HCT116 (cell line): ENCODE results near the gene TCF12. TPM values are rescaled to one million over a fixed set of nuclear protein-coding genes. Genes with fewer than 3 reads are reported as not detected.

Experiments
- ATAC-seq: fragments of 200-7000 bp; cut with Tn5 transposase; 2 replicates; pipeline ENCODE4 v1.9.1; 2020; ENCODE audit warnings: mild to moderate bottlenecking, moderate library complexity
- BruUV-seq: library from RNA; stranded (reverse); fragments of 400-500 nt; replicated peaks from 2 replicates; lab custom pipeline; 2021; lab: Mats Ljungman, UMichigan
- CTCF ChIA-PET: fragments of 300-600 bp; sonication (Branson Sonifier 250); formaldehyde crosslinking; loops from one replicate; lab custom pipeline; 2021; ENCODE audit warnings: antibody characterized with exemption; lab: Charles Lee
- POLR2A ChIA-PET: fragments of 300-600, 350-600 bp; sonication (Branson Sonifier 250); formaldehyde crosslinking; loops from one replicate; lab custom pipeline; 2021; ENCODE audit warnings: antibody characterized with exemption; lab: Charles Lee
- RAD21 ChIA-PET, 2 experiments: fragments of 300-600 bp; sonication (Branson Sonifier 250); formaldehyde crosslinking; loops; one replicate each; lab custom pipeline; 2023; ENCODE audit warnings: low total read pairs in 2 of 2; ENCODE audit not compliant: uncharacterized antibody in 2 of 2, unreplicated experiment in 2 of 2, low non-redundant PET in 1 of 2; lab: Charles Lee
- DNase-seq: peaks from one replicate; pipeline ENCODE4 v3.0.0-alpha.2; 2010; ENCODE audit warnings: low read depth, low spot score
- H2AFZ ChIP-seq: fragments of 200-600 bp; shearing (Covaris generic), sonication (generic); 2 replicates; pipeline ENCODE4 v1.6.1; 2017; ENCODE audit warnings: low read depth, mixed run types, mixed read lengths, antibody characterized with exemption, low read length; ENCODE audit not compliant: poor library complexity, severe bottlenecking
- H3K27ac ChIP-seq: 2 replicates; pipeline ENCODE4 v1.5.1; 2012; ENCODE audit warnings: low read depth, low read length
- H3K27me3 ChIP-seq: fragments of 200-600 bp; sonication (generic); 2 replicates; pipeline ENCODE4 v1.6.1; 2016; ENCODE audit warnings: mixed run types, low read length, mixed read lengths; ENCODE audit not compliant: insufficient read depth
- H3K36me3 ChIP-seq, 2 experiments: fragments of 200-500 bp in 1 of 2; fragments of 200-600 bp in 1 of 2; sonication (Bioruptor generic) in 1 of 2; sonication (generic) in 1 of 2; 2 replicates each; pipeline versions ENCODE4 v1.5.1 to v1.6.1; 2014 to 2016; ENCODE audit warnings: low read length in 2 of 2, inconsistent platforms in 1 of 2, mixed read lengths in 1 of 2, mixed run types in 1 of 2; ENCODE audit not compliant: insufficient read depth in 2 of 2, control insufficient read depth in 1 of 2
- H3K4me1 ChIP-seq, 2 experiments: fragments of 200-600 bp in 1 of 2; sonication (generic) in 1 of 2; 2 replicates each; pipeline versions ENCODE4 v1.5.1 to v1.6.1; 2012 to 2017; ENCODE audit warnings: low read length in 2 of 2, inconsistent platforms in 1 of 2, mild to moderate bottlenecking in 1 of 2, mixed read lengths in 1 of 2, mixed run types in 1 of 2, moderate library complexity in 1 of 2; ENCODE audit not compliant: insufficient read depth in 2 of 2, control insufficient read depth in 1 of 2
- H3K4me2 ChIP-seq: fragments of 200-600 bp; sonication (generic); 2 replicates; pipeline ENCODE4 v1.6.1; 2017; ENCODE audit warnings: mixed run types, low read length, mixed read lengths
- H3K4me3 ChIP-seq, 2 experiments: fragments of 200-600 bp in 1 of 2; sonication (generic) in 1 of 2; replicated peaks in 1 of 2; 2 replicates each; pipeline ENCODE4 v1.5.1; 2011 to 2016; ENCODE audit warnings: low read length in 2 of 2, control low read depth in 1 of 2, low read depth in 1 of 2, mild to moderate bottlenecking in 1 of 2, mixed read lengths in 1 of 2, mixed run types in 1 of 2
- H3K79me2 ChIP-seq: fragments of 200-600 bp; sonication (generic); 2 replicates; pipeline ENCODE4 v1.6.1; 2017; ENCODE audit warnings: mild to moderate bottlenecking, mixed run types, low read length, moderate library complexity, mixed read lengths; ENCODE audit not compliant: insufficient read depth
- H3K9ac ChIP-seq: fragments of 200-600 bp; sonication (generic); 2 replicates; pipeline ENCODE4 v1.6.1; 2016; ENCODE audit warnings: low read length, mixed read lengths
- H3K9me2 ChIP-seq: fragments of 200-600 bp; sonication (generic), shearing (Covaris generic); 2 replicates; pipeline ENCODE4 v1.6.1; 2017; ENCODE audit warnings: mixed run types, mild to moderate bottlenecking, moderate library complexity; ENCODE audit not compliant: insufficient read depth
- H3K9me3 ChIP-seq, 2 experiments: fragments of 200-500 bp in 1 of 2; fragments of 200-600 bp in 1 of 2; sonication (Bioruptor generic) in 1 of 2; sonication (generic) in 1 of 2; 2 replicates each; pipeline ENCODE4 v1.6.1; 2014 to 2017; ENCODE audit warnings: low read length in 2 of 2, mixed read lengths in 2 of 2, inconsistent platforms in 1 of 2, low read depth in 1 of 2, mild to moderate bottlenecking in 1 of 2, mixed run types in 1 of 2, moderate library complexity in 1 of 2; ENCODE audit not compliant: control insufficient read depth in 1 of 2, insufficient read depth in 1 of 2
- H4K20me1 ChIP-seq: fragments of 200-600 bp; sonication (generic), shearing (Covaris generic); 2 replicates; pipeline ENCODE4 v1.6.1; 2017; ENCODE audit warnings: mixed run types, mild to moderate bottlenecking, moderate library complexity; ENCODE audit not compliant: insufficient read depth
- CBX3 ChIP-seq: IDR thresholded peaks from 2 replicates; pipeline ENCODE4 v1.6.1; 2012; ENCODE audit warnings: low read depth
- CEBPB ChIP-seq: IDR thresholded peaks from 2 replicates; pipeline ENCODE4 v1.6.1; 2012; ENCODE audit warnings: low read depth
- SIN3A ChIP-seq: IDR thresholded peaks from 2 replicates; pipeline ENCODE4 v1.6.1; 2012; ENCODE audit warnings: low read depth
- SP1 ChIP-seq: IDR thresholded peaks from 2 replicates; pipeline ENCODE4 v1.6.1; 2012; ENCODE audit warnings: low read depth
- YY1 ChIP-seq: IDR thresholded peaks from 2 replicates; pipeline ENCODE4 v1.6.1; 2011; ENCODE audit warnings: low read length, low read depth, moderate library complexity, mild to moderate bottlenecking; ENCODE audit not compliant: insufficient replicate concordance; ENCODE audit errors: extremely low read depth
- intact Hi-C: fragments of 100-400 bp; cut with micrococcal nuclease; formaldehyde crosslinking; loops from 2 replicates; pipeline ENCODE4 v1.10.0; 2022
- total RNA-seq: library from RNA; stranded (reverse); gene quantifications from one replicate; pipeline ENCODE4 v1.2.1, GENCODE V29; 2021; ENCODE audit not compliant: unreplicated experiment
- TF ChIP-seq, protein P1 (sequence below): IDR thresholded peaks from 2 replicates; pipeline ENCODE4 v1.6.1; 2011; ENCODE audit warnings: mild to moderate bottlenecking, low read length, moderate library complexity; ENCODE audit not compliant: insufficient replicate concordance; ENCODE audit errors: extremely low read depth
- TF ChIP-seq, protein P2 (sequence below): IDR thresholded peaks from 2 replicates; pipeline ENCODE4 v1.6.1; 2012; ENCODE audit warnings: low read depth

The TCF12 gene
- total RNA-seq, 1 experiment from 2014 or later, result 71.6 TPM

DNA sequence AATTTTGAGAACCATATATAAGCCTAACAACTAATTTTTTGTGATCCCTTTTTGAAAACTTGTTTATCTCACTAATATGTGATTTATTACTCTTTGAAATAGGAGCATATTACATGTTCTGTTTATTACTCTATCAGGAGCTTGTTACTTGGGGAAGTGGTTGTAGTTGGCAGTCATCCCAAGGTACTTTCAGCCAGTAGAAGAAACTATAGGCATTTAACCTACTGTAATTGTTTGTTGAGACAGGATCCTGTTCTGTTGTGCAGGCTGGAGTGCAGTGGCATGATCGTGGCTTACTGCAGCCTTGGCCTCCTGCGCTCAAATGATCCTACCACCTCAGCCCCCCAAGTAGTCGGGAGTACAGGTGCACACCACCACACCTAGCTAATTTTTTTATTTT, 195.6 kb downstream of the TCF12 start:
- 0 out of 2 replicates have a peak, but pooled peaks cover 7% of the 10 kb centered on the region for H3K79me2 ChIP-seq
- H3K4me1 ChIP-seq, result peaks cover 7 to 9% of the 10 kb centered on the region in 2 experiments
- no peak overlapping the region for H3K4me2 ChIP-seq
- H3K9me3 ChIP-seq, result no peaks in the 10 kb centered on the region
- H3K9ac ChIP-seq, result no peak overlapping the region
- RAD21 ChIA-PET, result no interaction called here
- intact Hi-C loops, result no loop called here
- no peak overlapping the region for H2AFZ ChIP-seq
- no TSS peak for BruUV-seq
- H3K27me3 ChIP-seq, result no peaks in the 10 kb centered on the region
- CTCF ChIA-PET, result interaction anchor here (1.5 to 2.3 kb wide), 2 partner anchors 22 to 24 kb away, joined by 3 to 4 read pairs; no protein-coding TSS in a partner anchor
- ATAC-seq (no peak), DNase-seq (no peak)
- POLR2A ChIA-PET, result no interaction called here
- H3K4me3 ChIP-seq, result no peak overlapping the region
- no peak overlapping the region for H3K27ac ChIP-seq
- H3K36me3 ChIP-seq, result no peaks in the 10 kb centered on the region
- H3K9me2 ChIP-seq, result no peaks in the 10 kb centered on the region
- no peak for TF ChIP-seq SIN3A
- no peak for TF ChIP-seq CBX3
- no peak for TF ChIP-seq CEBPB
- TF ChIP-seq, protein P1, sequence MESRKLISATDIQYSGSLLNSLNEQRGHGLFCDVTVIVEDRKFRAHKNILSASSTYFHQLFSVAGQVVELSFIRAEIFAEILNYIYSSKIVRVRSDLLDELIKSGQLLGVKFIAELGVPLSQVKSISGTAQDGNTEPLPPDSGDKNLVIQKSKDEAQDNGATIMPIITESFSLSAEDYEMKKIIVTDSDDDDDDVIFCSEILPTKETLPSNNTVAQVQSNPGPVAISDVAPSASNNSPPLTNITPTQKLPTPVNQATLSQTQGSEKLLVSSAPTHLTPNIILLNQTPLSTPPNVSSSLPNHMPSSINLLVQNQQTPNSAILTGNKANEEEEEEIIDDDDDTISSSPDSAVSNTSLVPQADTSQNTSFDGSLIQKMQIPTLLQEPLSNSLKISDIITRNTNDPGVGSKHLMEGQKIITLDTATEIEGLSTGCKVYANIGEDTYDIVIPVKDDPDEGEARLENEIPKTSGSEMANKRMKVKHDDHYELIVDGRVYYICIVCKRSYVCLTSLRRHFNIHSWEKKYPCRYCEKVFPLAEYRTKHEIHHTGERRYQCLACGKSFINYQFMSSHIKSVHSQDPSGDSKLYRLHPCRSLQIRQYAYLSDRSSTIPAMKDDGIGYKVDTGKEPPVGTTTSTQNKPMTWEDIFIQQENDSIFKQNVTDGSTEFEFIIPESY, result no peak
- no peak for TF ChIP-seq YY1
- TF ChIP-seq SP1, result no peak
- TF ChIP-seq, protein P2, sequence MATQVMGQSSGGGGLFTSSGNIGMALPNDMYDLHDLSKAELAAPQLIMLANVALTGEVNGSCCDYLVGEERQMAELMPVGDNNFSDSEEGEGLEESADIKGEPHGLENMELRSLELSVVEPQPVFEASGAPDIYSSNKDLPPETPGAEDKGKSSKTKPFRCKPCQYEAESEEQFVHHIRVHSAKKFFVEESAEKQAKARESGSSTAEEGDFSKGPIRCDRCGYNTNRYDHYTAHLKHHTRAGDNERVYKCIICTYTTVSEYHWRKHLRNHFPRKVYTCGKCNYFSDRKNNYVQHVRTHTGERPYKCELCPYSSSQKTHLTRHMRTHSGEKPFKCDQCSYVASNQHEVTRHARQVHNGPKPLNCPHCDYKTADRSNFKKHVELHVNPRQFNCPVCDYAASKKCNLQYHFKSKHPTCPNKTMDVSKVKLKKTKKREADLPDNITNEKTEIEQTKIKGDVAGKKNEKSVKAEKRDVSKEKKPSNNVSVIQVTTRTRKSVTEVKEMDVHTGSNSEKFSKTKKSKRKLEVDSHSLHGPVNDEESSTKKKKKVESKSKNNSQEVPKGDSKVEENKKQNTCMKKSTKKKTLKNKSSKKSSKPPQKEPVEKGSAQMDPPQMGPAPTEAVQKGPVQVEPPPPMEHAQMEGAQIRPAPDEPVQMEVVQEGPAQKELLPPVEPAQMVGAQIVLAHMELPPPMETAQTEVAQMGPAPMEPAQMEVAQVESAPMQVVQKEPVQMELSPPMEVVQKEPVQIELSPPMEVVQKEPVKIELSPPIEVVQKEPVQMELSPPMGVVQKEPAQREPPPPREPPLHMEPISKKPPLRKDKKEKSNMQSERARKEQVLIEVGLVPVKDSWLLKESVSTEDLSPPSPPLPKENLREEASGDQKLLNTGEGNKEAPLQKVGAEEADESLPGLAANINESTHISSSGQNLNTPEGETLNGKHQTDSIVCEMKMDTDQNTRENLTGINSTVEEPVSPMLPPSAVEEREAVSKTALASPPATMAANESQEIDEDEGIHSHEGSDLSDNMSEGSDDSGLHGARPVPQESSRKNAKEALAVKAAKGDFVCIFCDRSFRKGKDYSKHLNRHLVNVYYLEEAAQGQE, result no peak
- TF ChIP-seq, all 23 proteins: peak for 0
- no peaks in the 10 kb centered on the region; the same call in 1 of the 2 replicates for H4K20me1 ChIP-seq
